HepG2 (cell line): ENCODE data around the gene ARMC8. TPM values are rescaled to one million over a fixed set of nuclear protein-coding genes. Genes with fewer than 3 reads are reported as not detected.
A peak's percentile ranks its signal among the peaks of the same experiment; 100 is the strongest.

Experiments
- ATAC-seq: fragments of 200-7000 bp; cut with Tn5 transposase; 3 replicates; pipeline ENCODE4 v1.9.1; 2020; ENCODE audit warnings: mild to moderate bottlenecking, moderate library complexity
- BruUV-seq: library from RNA; stranded (reverse); fragments of 400-500 nt; replicated peaks from 2 replicates; lab custom pipeline; 2021; lab: Mats Ljungman, UMichigan
- CTCF ChIA-PET: fragments of 300-600 bp; formaldehyde crosslinking; extraction: SDS; loops from one replicate; lab custom pipeline; 2021; ENCODE audit warnings: low total read pairs, inconsistent platforms, low intra/inter-chr PET ratio; lab: Yijun Ruan, JAX
- POLR2A ChIA-PET: fragments of 350-600 bp; sonication (Branson Sonifier 250); formaldehyde crosslinking; loops from one replicate; lab custom pipeline; 2020; ENCODE audit warnings: antibody characterized with exemption, inconsistent platforms; lab: Yijun Ruan, JAX
- DNase-seq: peaks from one replicate; pipeline ENCODE4 v3.0.0-alpha.2; 2015; ENCODE audit warnings: low spot score
- FAIRE-seq: peaks from 3 replicates; lab custom pipeline; 2011; peaks lifted over from hg19 to GRCh38; lab: Jason Lieb, UNC
- H2AFZ ChIP-seq: one replicate; pipeline ENCODE4 v1.6.1; 2011; ENCODE audit warnings: low read length, inconsistent platforms
- H3K27ac ChIP-seq: fragments of 300-600 bp; 3 replicates; pipeline ENCODE4 v1.8.0; 2011; ENCODE audit warnings: mixed run types, mild to moderate bottlenecking, mixed read lengths, low read length, inconsistent platforms; ENCODE audit not compliant: insufficient read depth; ENCODE audit errors: extremely low read length
- H3K27me3 ChIP-seq, 2 experiments: fragments of 200-600 bp in 1 of 2; 2 replicates in 1 of 2; 3 replicates in 1 of 2; pipeline versions ENCODE4 v1.6.0 to v1.8.0; 2011; ENCODE audit warnings: low read length in 2 of 2, mild to moderate bottlenecking in 2 of 2, moderate library complexity in 2 of 2, inconsistent platforms in 1 of 2; ENCODE audit not compliant: insufficient read depth in 2 of 2, control insufficient read depth in 1 of 2
- H3K36me3 ChIP-seq, 2 experiments: fragments of 200-600 bp in 1 of 2; replicated peaks in 1 of 2; 2 replicates in 1 of 2; 3 replicates in 1 of 2; pipeline versions ENCODE4 v1.5.1 to v1.8.0; 2011; ENCODE audit warnings: low read length in 2 of 2, inconsistent platforms in 1 of 2; ENCODE audit not compliant: insufficient read depth in 2 of 2, control insufficient read depth in 1 of 2
- H3K4me1 ChIP-seq: 2 replicates; pipeline ENCODE4 v1.5.1; 2012; ENCODE audit warnings: low read length, inconsistent platforms; ENCODE audit not compliant: insufficient read depth
- H3K4me2 ChIP-seq: 2 replicates; pipeline ENCODE4 v1.6.0; 2011; ENCODE audit warnings: low read depth, low read length, inconsistent platforms
- H3K4me3 ChIP-seq, 3 experiments: fragments of 200-600 bp in 1 of 3; sonication (generic), shearing (Covaris generic) in 1 of 3; replicated peaks in 1 of 3; 2 replicates each; pipeline ENCODE4 v1.5.1; 2011 to 2016; ENCODE audit warnings: low read length in 3 of 3, inconsistent platforms in 2 of 3, low read depth in 2 of 3, mild to moderate bottlenecking in 2 of 3, control low read depth in 1 of 3, mixed read lengths in 1 of 3; ENCODE audit not compliant: insufficient read depth in 1 of 3
- H3K79me2 ChIP-seq: one replicate; pipeline ENCODE4 v1.6.1; 2011; ENCODE audit warnings: low read length, inconsistent platforms; ENCODE audit not compliant: insufficient read depth
- H3K9ac ChIP-seq: 2 replicates; pipeline ENCODE4 v1.6.0; 2011; ENCODE audit warnings: mild to moderate bottlenecking, low read depth, low read length, inconsistent platforms; ENCODE audit not compliant: insufficient read depth
- H3K9me3 ChIP-seq: 2 replicates; pipeline ENCODE4 v1.5.1; 2012; ENCODE audit warnings: mild to moderate bottlenecking, low read length
- H4K20me1 ChIP-seq: 2 replicates; pipeline ENCODE4 v1.6.0; 2011; ENCODE audit warnings: inconsistent platforms, mild to moderate bottlenecking, low read length, moderate library complexity; ENCODE audit not compliant: insufficient read depth
- E2F2 ChIP-seq: sonication (generic); formaldehyde crosslinking; IDR thresholded peaks from 2 replicates; pipeline ENCODE4 v1.4.0; 2020; ENCODE audit warnings: missing genetic modification reagents, borderline replicate concordance
- KLF12 ChIP-seq: sonication (generic); formaldehyde crosslinking; IDR thresholded peaks from 2 replicates; pipeline ENCODE4 v1.4.0; 2020; ENCODE audit warnings: missing genetic modification reagents, borderline replicate concordance
- MYNN ChIP-seq: sonication (generic); formaldehyde crosslinking; IDR thresholded peaks from 2 replicates; pipeline ENCODE4 v1.4.0; 2020; ENCODE audit warnings: mild to moderate bottlenecking, low read depth, missing genetic modification reagents
- PRDM15 ChIP-seq: sonication (generic); formaldehyde crosslinking; IDR thresholded peaks from 2 replicates; pipeline ENCODE4 v1.4.0; 2020; ENCODE audit warnings: missing genetic modification reagents
- SRF ChIP-seq: IDR thresholded peaks from 2 replicates; pipeline ENCODE4 v1.6.1; 2011; ENCODE audit warnings: mild to moderate bottlenecking, low read depth, low read length, moderate library complexity
- TP53 ChIP-seq: sonication (generic); formaldehyde crosslinking; conservative IDR thresholded peaks from 2 replicates; pipeline ENCODE4 v1.4.0; 2020; ENCODE audit warnings: missing genetic modification reagents
- ZNF138 ChIP-seq: sonication (generic); formaldehyde crosslinking; IDR thresholded peaks from 2 replicates; pipeline ENCODE4 v1.5.0; 2020; ENCODE audit warnings: mild to moderate bottlenecking, low read depth, missing genetic modification reagents
- ZNF256 ChIP-seq: sonication (generic); formaldehyde crosslinking; conservative IDR thresholded peaks from 2 replicates; pipeline ENCODE4 v1.4.0; 2020; ENCODE audit warnings: missing genetic modification reagents
- ZNF292 ChIP-seq: sonication (generic); formaldehyde crosslinking; IDR thresholded peaks from 2 replicates; pipeline ENCODE4 v1.8.1; 2022; ENCODE audit warnings: mild to moderate bottlenecking, low read depth, missing genetic modification reagents, borderline replicate concordance
- ZNF383 ChIP-seq: sonication (generic); formaldehyde crosslinking; IDR thresholded peaks from 2 replicates; pipeline ENCODE4 v1.4.0; 2020; ENCODE audit warnings: missing genetic modification reagents, mild to moderate bottlenecking, borderline replicate concordance
- ZNF44 ChIP-seq: sonication (generic); formaldehyde crosslinking; IDR thresholded peaks from 2 replicates; pipeline ENCODE4 v1.5.1; 2020; ENCODE audit warnings: mild to moderate bottlenecking, missing genetic modification reagents
- ZNF513 ChIP-seq: sonication (generic); formaldehyde crosslinking; conservative IDR thresholded peaks from 2 replicates; pipeline ENCODE4 v1.5.0; 2020; ENCODE audit warnings: missing genetic modification reagents
- ZNF776 ChIP-seq: sonication (generic); formaldehyde crosslinking; IDR thresholded peaks from 2 replicates; pipeline ENCODE4 v1.4.0; 2020; ENCODE audit warnings: mild to moderate bottlenecking, missing genetic modification reagents
- WGBS: methylation state at CpG from one replicate; pipeline ENCODE4 v1.1.6; 2017; ENCODE audit warnings: low lambda C conversion rate; 5-methylcytosine and 5-hydroxymethylcytosine counted together
- in situ Hi-C: cut with HindIII; loops from 2 replicates; pipeline ENCODE4 v1.10.0; 2017; ENCODE audit warnings: low pct_unique_long_range_greater_than_20kb; ENCODE audit not compliant: extremely low pct_ligation_motif_present
- intact Hi-C: fragments of 100-400 bp; cut with micrococcal nuclease; formaldehyde crosslinking; loops from one replicate; pipeline ENCODE4 v1.10.0; 2022; ENCODE audit not compliant: unreplicated experiment
- polyA plus RNA-seq, 8 experiments: library from polyadenylated mRNA; depleted of rRNA in 3 of 8; stranded (reverse) in 7 of 8; unstranded in 1 of 8; fragments of >200 nt; fragmentation: Illumina TruSeq in 4 of 8; extraction: Trizol in 4 of 8; gene quantifications; 2 replicates each; pipeline versions ENCODE4 v1.2.1 to v1.2.3, GENCODE V29; 2011 to 2016; ENCODE audit warnings: low read depth in 4 of 8, missing spikeins in 1 of 8, mixed read lengths in 1 of 8; ENCODE audit not compliant: insufficient read depth in 1 of 8
- total RNA-seq, 5 experiments: library from RNA; depleted of rRNA; stranded (reverse); fragments of >200 nt; fragmentation: Illumina TruSeq; extraction: Trizol; gene quantifications; 2 replicates each; pipeline ENCODE4 v1.2.3, GENCODE V29; 2016; ENCODE audit warnings: low read depth in 1 of 5

ARMC8 gene
- total and polyA plus RNA-seq, 2 of the 13 experiments (the other 11 are each of a cell fraction or from before 2014, with no cell fraction given): 38.9 to 55.3 TPM

- no peak for FAIRE-seq
- in situ Hi-C loops: loop anchor here (10.0 kb wide), 1 partner anchor 137 kb away; the partner anchor contains the start of gene NME9
- Histone ChIP-seq H3K36me3 (peaks cover 0 to 8% of the 10 kb centered on the region in 2 experiments; a peak in 2 of 5 replicates), H3K4me1 (peaks cover 50% of the 10 kb centered on the region), H3K27ac (peak overlapping the region; percentile 97), H3K4me2 (peak overlapping the region; percentile 93), H3K9ac (peak overlapping the region; percentile 93), H2AFZ (no peak overlapping the region), H3K4me3 (peak overlapping the region; percentile 87 to 97 (median 91)), H3K79me2 (peaks cover 57% of the 10 kb centered on the region), H3K27me3 (peaks cover 0 to 4% of the 10 kb centered on the region in 2 experiments; a peak in 2 of 5 replicates), H3K9me3 (no peaks in the 10 kb centered on the region), H4K20me1 (peaks cover 10% of the 10 kb centered on the region; the same call in 1 of the 2 replicates)
- ChIA-PET CTCF (no interaction called here), POLR2A (interaction anchor here (1.8 to 3.4 kb wide), 2 partner anchors 9 to 13 kb away, joined by 12 to 39 read pairs; partner anchors contain the start of gene DBR1)
- BruUV-seq: TSS peak; percentile 48
- TF ChIP-seq ZNF513 (CRISPR knock-in tag) (0 out of 2 replicates have a peak, but pooled peaks have one; percentile 58), ZNF44 (CRISPR knock-in tag) (0 out of 2 replicates have a peak, but pooled peaks have one; percentile 8), ZNF138 (0 out of 2 replicates have a peak, but pooled peaks have one; percentile 5), PRDM15 (0 out of 2 replicates have a peak, but pooled peaks have one; percentile 39), ZNF383 (CRISPR knock-in tag) (0 out of 2 replicates have a peak, but pooled peaks have one; percentile 21), E2F2 (CRISPR knock-in tag) (0 out of 2 replicates have a peak, but pooled peaks have one; percentile 14), ZNF776 (no peak), ZNF292 (CRISPR knock-in tag) (peak; percentile 12; the same call in 1 of the 2 replicates), SRF (no peak), KLF12 (CRISPR knock-in tag) (no peak), ZNF256 (CRISPR knock-in tag) (0 out of 2 replicates have a peak, but pooled peaks have one; percentile 24), MYNN (CRISPR knock-in tag) (0 out of 2 replicates have a peak, but pooled peaks have one; percentile 10), TP53 (CRISPR knock-in tag) (0 out of 2 replicates have a peak, but pooled peaks have one; percentile 22)
- DNase-seq: no peak
- WGBS: under 1% methylated on average over 16 of the region's 17 CpGs
- intact Hi-C loops: loop anchor here (5.0 to 10.0 kb wide), 2 partner anchors 159 to 237 kb away; partner anchors contain the start of gene MRAS
- ATAC-seq: peak; percentile 59
Observed at GRCh38 chr3:138188013-138188730, 1.1 kb downstream of the ARMC8 start.
